Measurements from ENCODE around the gene CD34.
"Not testable (repeated sequence)": the region's sequence is repeated elsewhere in the genome, so short reads cannot be mapped to it uniquely, and the experiment has no call there.

The CD34 gene

GRCh38 chr1:207878939-207879338 is 32.0 kb downstream of the CD34 start:
- no peak overlapping the region for H3K4me2 ChIP-seq (ENCODE audit: low read length)
- H3K9ac ChIP-seq (ENCODE audit: low read length) = no peak overlapping the region
- H3K27ac ChIP-seq (ENCODE audit: low read length) = no peak overlapping the region
- no peaks in the 10 kb centered on the region for H4K20me1 ChIP-seq (ENCODE audit: insufficient read depth, low read length)
- H3K27me3 ChIP-seq (ENCODE audit: low read depth, low read length) = 0 out of 2 replicates have a peak, but pooled peaks cover 2% of the 10 kb centered on the region
- H3K9me3 ChIP-seq (ENCODE audit: insufficient read depth, low read length) = no peaks in the 10 kb centered on the region
- H3K79me2 ChIP-seq (ENCODE audit: low read length) = no peaks in the 10 kb centered on the region
- peaks cover 25% of the 10 kb centered on the region for H3K4me1 ChIP-seq (ENCODE audit: low read length)
- TF ChIP-seq EZH2phosphoT487 (IDR thresholded peaks at IDR 0.05; ENCODE audit: low read depth) (no peak), CTCF (IDR thresholded peaks at IDR 0.05; ENCODE audit: low read depth, low read length) (no peak)
- H2AFZ ChIP-seq (ENCODE audit: low read depth, low read length) = no peak overlapping the region
- no peaks in the 10 kb centered on the region for H3K36me3 ChIP-seq (replicated peaks; ENCODE audit: low read depth, low read length)
- H3K4me3 ChIP-seq (ENCODE audit: low read length) = no peak overlapping the region

- not testable (repeated sequence) for H3K4me2 ChIP-seq (ENCODE audit: low read length); H3K79me2 ChIP-seq (ENCODE audit: low read length); H3K27ac ChIP-seq (ENCODE audit: low read length); H4K20me1 ChIP-seq (ENCODE audit: insufficient read depth, low read length); H2AFZ ChIP-seq (ENCODE audit: low read depth, low read length); H3K4me3 ChIP-seq (ENCODE audit: low read length); H3K9ac ChIP-seq (ENCODE audit: low read length); H3K27me3 ChIP-seq (ENCODE audit: low read depth, low read length); H3K36me3 ChIP-seq (replicated peaks; ENCODE audit: low read depth, low read length); H3K9me3 ChIP-seq (ENCODE audit: insufficient read depth, low read length)
- H3K4me1 ChIP-seq (ENCODE audit: low read length) = peaks cover 23% of the 10 kb centered on the region
Measured at GRCh38 chr1:207877914-207878313, 33.0 kb downstream of the CD34 start.

- H3K27me3 ChIP-seq (ENCODE audit: low read depth, low read length) = 0 out of 2 replicates have a peak, but pooled peaks cover 2% of the 10 kb centered on the region
- no peak overlapping the region for H3K9ac ChIP-seq (ENCODE audit: low read length)
- H3K4me3 ChIP-seq (ENCODE audit: low read length) = no peak overlapping the region
- no peaks in the 10 kb centered on the region for H3K9me3 ChIP-seq (ENCODE audit: insufficient read depth, low read length)
- H3K36me3 ChIP-seq (replicated peaks; ENCODE audit: low read depth, low read length) = no peaks in the 10 kb centered on the region
- H3K79me2 ChIP-seq (ENCODE audit: low read length) = no peaks in the 10 kb centered on the region
- no peaks in the 10 kb centered on the region for H4K20me1 ChIP-seq (ENCODE audit: insufficient read depth, low read length)
- H2AFZ ChIP-seq (ENCODE audit: low read depth, low read length) = peak overlapping the region; percentile 18; the same call in 1 of the 2 replicates
- H3K4me2 ChIP-seq (ENCODE audit: low read length) = peak overlapping the region; percentile 11; the same call in 1 of the 2 replicates
- TF ChIP-seq EZH2phosphoT487 (IDR thresholded peaks at IDR 0.05; ENCODE audit: low read depth) (no peak), CTCF (IDR thresholded peaks at IDR 0.05; ENCODE audit: low read depth, low read length) (peak; percentile 93)
- peaks cover 19% of the 10 kb centered on the region for H3K4me1 ChIP-seq (ENCODE audit: low read length)
- no peak overlapping the region for H3K27ac ChIP-seq (ENCODE audit: low read length)
Measured at GRCh38 chr1:207876131-207876530, 34.8 kb downstream of the CD34 start.

GRCh38 chr1:207875532-207875931 is 35.4 kb downstream of the CD34 start:
- TF ChIP-seq CTCF (IDR thresholded peaks at IDR 0.05; ENCODE audit: low read depth, low read length) (no peak), EZH2phosphoT487 (IDR thresholded peaks at IDR 0.05; ENCODE audit: low read depth) (no peak)
- Histone ChIP-seq H3K27me3 (ENCODE audit: low read depth, low read length) (0 out of 2 replicates have a peak, but pooled peaks cover 2% of the 10 kb centered on the region), H3K4me2 (ENCODE audit: low read length) (0 out of 2 replicates have a peak overlapping the region, but pooled peaks have one; percentile 11), H3K9ac (ENCODE audit: low read length) (no peak overlapping the region), H4K20me1 (ENCODE audit: insufficient read depth, low read length) (no peaks in the 10 kb centered on the region), H3K4me3 (ENCODE audit: low read length) (no peak overlapping the region), H3K4me1 (ENCODE audit: low read length) (peaks cover 19% of the 10 kb centered on the region), H3K9me3 (ENCODE audit: insufficient read depth, low read length) (no peaks in the 10 kb centered on the region), H2AFZ (ENCODE audit: low read depth, low read length) (peak overlapping the region; percentile 18), H3K27ac (ENCODE audit: low read length) (no peak overlapping the region), H3K79me2 (ENCODE audit: low read length) (no peaks in the 10 kb centered on the region), H3K36me3 (replicated peaks; ENCODE audit: low read depth, low read length) (no peaks in the 10 kb centered on the region)
